GM23248 (cell line): ENCODE results near the gene DTX4. TPM values are rescaled to one million over a fixed set of nuclear protein-coding genes. Genes with fewer than 3 reads are reported as not detected.

Source experiments
- DNase-seq: peaks from one replicate; pipeline ENCODE4 v3.0.0-alpha.2; 2015
- H2AFZ ChIP-seq: fragments of 200-600 bp; sonication (generic); 2 replicates; pipeline ENCODE4 v1.6.1; 2016; ENCODE audit warnings: antibody characterized with exemption
- H3F3A ChIP-seq: fragments of 200-600 bp; sonication (generic); 2 replicates; pipeline ENCODE4 v1.6.1; 2016; ENCODE audit warnings: mild to moderate bottlenecking, antibody characterized with exemption, mixed run types; ENCODE audit not compliant: insufficient read depth
- H3K27ac ChIP-seq: fragments of 200-600 bp; sonication (generic); 2 replicates; pipeline ENCODE4 v1.5.1; 2016; ENCODE audit warnings: mild to moderate bottlenecking
- H3K27me3 ChIP-seq: fragments of 200-600 bp; sonication (generic); replicated peaks from 2 replicates; pipeline ENCODE4 v1.6.1; 2016; ENCODE audit warnings: mild to moderate bottlenecking; ENCODE audit not compliant: insufficient read depth
- H3K36me3 ChIP-seq: fragments of 200-600 bp; sonication (generic); 2 replicates; pipeline ENCODE4 v1.6.1; 2016; ENCODE audit warnings: low read depth, mild to moderate bottlenecking
- H3K4me1 ChIP-seq: fragments of 200-600 bp; sonication (generic); 2 replicates; pipeline ENCODE4 v1.6.1; 2016; ENCODE audit warnings: mild to moderate bottlenecking; ENCODE audit not compliant: insufficient read depth
- H3K4me2 ChIP-seq: fragments of 200-600 bp; sonication (generic); one replicate; pipeline ENCODE4 v1.6.1; 2016; ENCODE audit warnings: mild to moderate bottlenecking; ENCODE audit not compliant: unreplicated experiment
- H3K4me3 ChIP-seq: fragments of 200-600 bp; sonication (generic); 2 replicates; pipeline ENCODE4 v1.5.1; 2016; ENCODE audit warnings: mild to moderate bottlenecking
- H3K79me2 ChIP-seq: fragments of 200-600 bp; sonication (generic); 2 replicates; pipeline ENCODE4 v1.6.1; 2016; ENCODE audit warnings: mild to moderate bottlenecking; ENCODE audit not compliant: insufficient read depth
- H3K9ac ChIP-seq: fragments of 200-600 bp; sonication (generic); 2 replicates; pipeline ENCODE4 v1.6.1; 2016; ENCODE audit warnings: mild to moderate bottlenecking
- H3K9me2 ChIP-seq: fragments of 200-600 bp; sonication (generic); 2 replicates; pipeline ENCODE4 v1.6.1; 2016; ENCODE audit warnings: mixed run types, mild to moderate bottlenecking, moderate library complexity; ENCODE audit not compliant: insufficient read depth
- H3K9me3 ChIP-seq: fragments of 200-600 bp; sonication (generic); one replicate; pipeline ENCODE4 v1.6.1; 2017; ENCODE audit warnings: low read depth
- H4K20me1 ChIP-seq: fragments of 200-600 bp; sonication (generic); 2 replicates; pipeline ENCODE4 v1.6.0; 2016; ENCODE audit not compliant: insufficient read depth
- EZH2 ChIP-seq: fragments of 200-600 bp; sonication (generic); IDR thresholded peaks from 2 replicates; pipeline ENCODE4 v1.6.1; 2018; ENCODE audit warnings: antibody characterized with exemption, mild to moderate bottlenecking; ENCODE audit not compliant: insufficient read depth, poor library complexity, severe bottlenecking
- EZH2phosphoT487 ChIP-seq: fragments of 200-600 bp; sonication (generic); IDR thresholded peaks from 2 replicates; pipeline ENCODE4 v1.6.1; 2018; ENCODE audit warnings: antibody characterized with exemption, moderate library complexity, mild to moderate bottlenecking, low read depth; ENCODE audit not compliant: insufficient read depth
- WGBS, 2 experiments: methylation state at CpG; one replicate each; pipeline ENCODE4 v1.1.6; 2015 to 2017; ENCODE audit warnings: low lambda C conversion rate in 2 of 2, low coverage in 1 of 2; ENCODE audit errors: missing lambda C conversion rate in 2 of 2; 5-methylcytosine and 5-hydroxymethylcytosine counted together
- in situ Hi-C: fragments of 300-500 bp; cut with MboI; formaldehyde crosslinking; loops from 2 replicates; pipeline ENCODE4 v1.15.0; 2020
- polyA plus RNA-seq: library from polyadenylated mRNA; unstranded; fragments of >200 nt; fragmentation: Nextera tagmentation; extraction: Ambion mirVana; gene quantifications from 2 replicates; pipeline ENCODE4 v1.2.1, GENCODE V29; 2016
- total RNA-seq: library from RNA; depleted of rRNA; stranded (reverse); fragments of >200 nt; shearing (Covaris generic); gene quantifications from 2 replicates; pipeline ENCODE4 v1.2.3, GENCODE V29; 2014

Gene DTX4
- total and polyA plus RNA-seq, 2 experiments from 2014 or later = 0.16 to 0.22 TPM

DNA sequence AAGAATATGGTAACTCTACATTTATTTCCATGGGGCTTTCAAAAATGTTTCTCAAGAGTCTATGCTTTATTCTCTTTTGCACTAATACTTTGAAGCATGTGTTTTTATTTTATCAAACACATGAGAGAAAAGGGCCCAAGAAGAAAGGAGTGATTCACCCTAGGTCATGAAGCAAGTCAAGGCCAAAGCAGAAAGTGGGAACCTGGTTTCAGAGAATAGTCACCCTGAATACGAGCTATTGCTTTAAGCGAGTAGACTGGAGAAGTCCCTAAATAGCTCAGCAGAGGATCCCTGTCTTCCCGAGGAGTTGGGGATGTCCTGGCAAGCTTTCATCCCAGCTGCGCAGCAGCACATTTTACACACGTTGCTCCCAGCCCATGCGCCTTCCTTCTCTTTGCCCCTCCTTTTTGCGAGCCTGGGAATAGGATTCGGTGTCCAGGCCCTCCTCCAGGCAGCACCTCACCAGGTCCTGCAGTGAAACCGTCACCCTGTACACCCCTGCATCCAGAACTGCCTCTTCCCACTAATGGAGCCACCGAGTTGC lies 21.7 kb downstream of the DTX4 start:
- Histone ChIP-seq H3K4me3 (no peak overlapping the region), H3K9me3 (no peaks in the 10 kb centered on the region), H3F3A (no peaks in the 10 kb centered on the region), H3K4me1 (no peaks in the 10 kb centered on the region), H3K36me3 (no peaks in the 10 kb centered on the region), H3K27me3 (no peaks in the 10 kb centered on the region; the same call in 1 of the 2 replicates), H3K79me2 (no peaks in the 10 kb centered on the region), H3K9ac (no peak overlapping the region), H3K9me2 (no peaks in the 10 kb centered on the region), H4K20me1 (no peaks in the 10 kb centered on the region), H3K27ac (no peak overlapping the region), H3K4me2 (no peak overlapping the region), H2AFZ (no peak overlapping the region)
- no peak for DNase-seq
- in situ Hi-C loops = loop anchor here (25.0 kb wide), 1 partner anchor 494 kb away; no protein-coding TSS in a partner anchor
- TF ChIP-seq EZH2 (no peak), EZH2phosphoT487 (no peak)
- WGBS, 2 experiments = 72 to 81% methylated on average over 10 of the region's 10 CpGs

DNA sequence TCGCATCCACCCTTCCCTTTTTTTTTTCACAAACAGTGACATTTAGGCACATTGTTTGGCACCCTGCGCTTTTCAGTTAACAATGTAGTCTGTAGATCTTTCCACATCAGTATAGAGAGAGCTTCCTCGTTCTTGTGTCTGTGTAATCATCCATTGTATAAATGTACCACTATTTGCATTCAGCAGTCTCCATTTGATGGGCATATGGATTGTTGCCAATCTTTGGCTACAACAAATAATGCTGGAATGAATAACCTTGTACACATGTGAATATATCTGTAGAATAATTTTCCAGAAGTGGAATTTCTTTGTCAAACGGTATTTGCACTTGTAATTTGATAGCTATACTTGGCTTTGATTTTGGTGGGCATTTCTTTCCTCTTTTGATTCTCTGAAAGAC lies 23.7 kb downstream of the DTX4 start:
- no peak for DNase-seq
- no peak overlapping the region for H3K27ac ChIP-seq
- no peak overlapping the region for H2AFZ ChIP-seq
- no peaks in the 10 kb centered on the region for H3F3A ChIP-seq
- H3K4me3 ChIP-seq = no peak overlapping the region
- H3K27me3 ChIP-seq = peaks cover 8% of the 10 kb centered on the region
- H3K9me2 ChIP-seq = no peaks in the 10 kb centered on the region
- no peak overlapping the region for H3K4me2 ChIP-seq
- H3K9ac ChIP-seq = no peak overlapping the region
- WGBS, 2 experiments = 75 to 85% methylated on average over 4 of the region's 4 CpGs
- in situ Hi-C loops = loop anchor here (25.0 kb wide), 1 partner anchor 492 kb away; no protein-coding TSS in a partner anchor
- no peaks in the 10 kb centered on the region for H3K79me2 ChIP-seq
- H3K9me3 ChIP-seq = no peaks in the 10 kb centered on the region
- no peaks in the 10 kb centered on the region for H3K36me3 ChIP-seq
- H4K20me1 ChIP-seq = no peaks in the 10 kb centered on the region
- TF ChIP-seq EZH2phosphoT487 (no peak), EZH2 (no peak)
- no peaks in the 10 kb centered on the region for H3K4me1 ChIP-seq

DNA sequence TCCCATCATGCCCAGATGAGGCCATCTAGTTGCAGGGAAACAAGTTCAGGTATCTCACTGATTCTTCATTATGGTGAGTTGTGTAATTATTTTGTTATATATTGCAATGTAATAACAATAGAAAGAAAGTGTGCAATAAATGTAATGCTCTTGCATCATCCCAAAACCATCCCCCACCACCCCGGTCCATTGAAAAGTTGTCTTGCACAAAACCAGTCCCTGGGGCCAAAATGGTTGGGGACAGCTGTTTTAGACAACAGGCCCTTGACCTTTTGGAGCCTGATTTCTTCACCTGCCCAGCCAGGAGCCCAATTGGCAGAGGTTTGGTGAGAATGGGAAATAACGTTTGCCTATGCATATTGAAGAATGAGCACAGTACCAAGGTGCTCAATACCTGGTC lies 24.8 kb downstream of the DTX4 start:
- no peak overlapping the region for H2AFZ ChIP-seq
- peaks cover 8% of the 10 kb centered on the region for H3K27me3 ChIP-seq
- H3K4me1 ChIP-seq = no peaks in the 10 kb centered on the region
- no peaks in the 10 kb centered on the region for H3F3A ChIP-seq
- no peak overlapping the region for H3K9ac ChIP-seq
- H3K4me3 ChIP-seq = no peak overlapping the region
- H3K36me3 ChIP-seq = no peaks in the 10 kb centered on the region
- WGBS, 2 experiments = 73 to 79% methylated on average over 2 of the region's 2 CpGs
- in situ Hi-C loops = loop anchor here (25.0 kb wide), 1 partner anchor 491 kb away; no protein-coding TSS in a partner anchor
- no peak overlapping the region for H3K4me2 ChIP-seq
- H3K79me2 ChIP-seq = no peaks in the 10 kb centered on the region
- H3K27ac ChIP-seq = no peak overlapping the region
- DNase-seq = no peak
- no peaks in the 10 kb centered on the region for H4K20me1 ChIP-seq
- H3K9me2 ChIP-seq = no peaks in the 10 kb centered on the region
- no peaks in the 10 kb centered on the region for H3K9me3 ChIP-seq
- TF ChIP-seq EZH2 (no peak), EZH2phosphoT487 (no peak)

DNA sequence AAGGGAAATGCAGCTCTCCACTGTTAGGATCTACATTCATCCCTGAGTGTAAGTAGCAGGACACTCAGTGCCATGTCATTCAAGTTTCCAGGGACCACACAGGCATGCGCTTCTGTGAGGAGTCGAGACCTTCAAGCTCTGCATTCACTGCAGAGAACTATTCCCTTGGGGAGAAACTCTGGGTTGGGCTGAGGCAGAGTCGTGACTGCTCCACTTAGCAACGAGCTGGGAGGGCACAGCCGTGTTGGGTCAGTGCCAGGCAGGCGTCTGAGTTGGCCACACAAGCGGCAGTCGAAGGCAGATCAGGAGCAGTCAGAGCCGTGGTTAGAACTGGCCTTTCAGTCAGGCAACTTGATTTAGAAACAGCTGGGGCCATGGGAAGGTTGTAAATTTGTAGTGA lies 26.1 kb downstream of the DTX4 start:
- Histone ChIP-seq H2AFZ (no peak overlapping the region), H3F3A (no peaks in the 10 kb centered on the region), H3K27me3 (peaks cover 8% of the 10 kb centered on the region), H3K9me2 (no peaks in the 10 kb centered on the region), H4K20me1 (no peaks in the 10 kb centered on the region), H3K27ac (no peak overlapping the region), H3K4me3 (no peak overlapping the region), H3K36me3 (no peaks in the 10 kb centered on the region), H3K9ac (no peak overlapping the region), H3K79me2 (no peaks in the 10 kb centered on the region), H3K4me1 (no peaks in the 10 kb centered on the region), H3K4me2 (no peak overlapping the region), H3K9me3 (no peaks in the 10 kb centered on the region)
- peak; percentile 64 for DNase-seq
- 12 to 13% methylated on average over 9 of the region's 9 CpGs for WGBS, 2 experiments
- in situ Hi-C loops = loop anchor here (25.0 kb wide), 1 partner anchor 489 kb away; no protein-coding TSS in a partner anchor
- TF ChIP-seq EZH2 = no peak
- TF ChIP-seq EZH2phosphoT487 = no peak

DNA sequence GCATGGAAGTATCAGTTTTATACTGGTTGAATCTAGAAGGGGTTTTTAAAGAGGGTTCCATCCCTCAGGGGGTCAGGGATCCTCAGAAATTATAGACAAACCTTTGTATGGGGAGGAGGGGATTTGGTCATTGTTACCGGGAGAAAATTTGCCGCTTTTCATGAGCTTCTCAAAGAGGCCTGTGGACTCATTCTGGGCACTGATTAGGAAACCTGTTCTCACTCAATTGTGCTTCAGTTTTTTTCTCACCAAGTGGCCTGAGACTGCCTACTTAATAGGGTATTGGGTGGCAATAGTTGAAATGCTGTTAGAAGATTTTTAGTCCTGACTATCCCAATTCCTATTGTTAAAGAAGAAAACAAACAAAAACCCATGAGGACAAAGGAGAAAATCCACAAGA lies 26.8 kb downstream of the DTX4 start:
- Histone ChIP-seq H4K20me1 (no peaks in the 10 kb centered on the region), H3K4me2 (no peak overlapping the region), H3K4me1 (no peaks in the 10 kb centered on the region), H3K27me3 (peaks cover 8% of the 10 kb centered on the region), H3K9ac (no peak overlapping the region), H3K4me3 (no peak overlapping the region), H3K9me3 (no peaks in the 10 kb centered on the region), H2AFZ (no peak overlapping the region), H3K27ac (no peak overlapping the region), H3K36me3 (no peaks in the 10 kb centered on the region), H3K9me2 (no peaks in the 10 kb centered on the region), H3K79me2 (no peaks in the 10 kb centered on the region), H3F3A (no peaks in the 10 kb centered on the region)
- in situ Hi-C loops = loop anchor here (25.0 kb wide), 1 partner anchor 489 kb away; no protein-coding TSS in a partner anchor
- TF ChIP-seq EZH2phosphoT487 (no peak), EZH2 (no peak)
- 93 to 96% methylated on average over 2 of the region's 2 CpGs for WGBS, 2 experiments
- no peak for DNase-seq
